OCI-LY3 (cell line): ENCODE data around the gene TMCO6.

ENCODE experiments used
- CTCF ChIP-seq: fragments of 200-600, 300-600 bp; sonication (generic); IDR thresholded peaks from 2 replicates; pipeline ENCODE4 v1.5.1; 2014; ENCODE audit warnings: antibody characterized with exemption, low read length, low read depth
- EZH2phosphoT487 ChIP-seq: fragments of 200-600 bp; shearing (Covaris generic); IDR thresholded peaks from 2 replicates; pipeline ENCODE4 v1.6.1; 2018; ENCODE audit warnings: antibody characterized with exemption, mixed run types, low read depth

- no peak for TF ChIP-seq CTCF
- no peak for TF ChIP-seq EZH2phosphoT487
Observed at GRCh38 chr5:140632366-140633020, 6.8 kb upstream of the TMCO6 start.
